Activated CD8-positive, alpha-beta T cell treated with anti-CD3 and anti-CD28 coated beads for 36 hours (primary cell): Measurements from ENCODE around the gene ZNF384. TPM values are rescaled to one million over a fixed set of nuclear protein-coding genes. Genes with fewer than 3 reads are reported as not detected.

Source experiments
- ATAC-seq: fragments of 200-7000 bp; cut with Tn5 transposase; one replicate; pipeline ENCODE4 v1.10.0; 2021; ENCODE audit warnings: mild to moderate bottlenecking, moderate library complexity
- CTCF ChIA-PET: fragments of 350-600 bp; sonication (Branson Sonifier 250); formaldehyde crosslinking; loops from one replicate; lab custom pipeline; 2021; ENCODE audit warnings: antibody characterized with exemption; lab: Charles Lee
- POLR2A ChIA-PET: fragments of 350-600 bp; sonication (Branson Sonifier 250); formaldehyde crosslinking; loops from one replicate; lab custom pipeline; 2021; ENCODE audit warnings: antibody characterized with exemption; lab: Charles Lee
- DNase-seq: peaks from one replicate; pipeline ENCODE4 v3.0.0-alpha.2; 2020
- H3K27ac Mint-ChIP-seq: one replicate; pipeline ENCODE4 v1.8.0; 2021; ENCODE audit warnings: mild to moderate bottlenecking, mixed read lengths
- H3K27me3 Mint-ChIP-seq: one replicate; pipeline ENCODE4 v1.8.0; 2021; ENCODE audit warnings: mixed read lengths
- H3K36me3 Mint-ChIP-seq: one replicate; pipeline ENCODE4 v1.8.0; 2021; ENCODE audit warnings: low read depth, mixed read lengths
- H3K4me1 Mint-ChIP-seq: one replicate; pipeline ENCODE4 v1.8.0; 2021; ENCODE audit warnings: low read depth, mixed read lengths
- H3K4me3 Mint-ChIP-seq: one replicate; pipeline ENCODE4 v1.8.0; 2021; ENCODE audit warnings: mild to moderate bottlenecking, moderate library complexity, mixed read lengths
- H3K9me3 Mint-ChIP-seq: one replicate; pipeline ENCODE4 v1.8.0; 2021; ENCODE audit warnings: mixed read lengths
- CTCF ChIP-seq: fragments of 200-600 bp; IDR thresholded peaks from one replicate; pipeline ENCODE4 v1.8.0; 2022; ENCODE audit warnings: antibody characterized with exemption, mild to moderate bottlenecking
- intact Hi-C: fragments of 100-400 bp; cut with micrococcal nuclease; formaldehyde crosslinking; loops from one replicate; pipeline ENCODE4 v1.10.0; 2022
- total RNA-seq, 2 experiments: library from RNA; stranded (reverse); gene quantifications; one replicate each; pipeline ENCODE4 v1.2.3, GENCODE V29; 2021

Gene ZNF384
- total RNA-seq, 2 experiments from 2014 or later = 55.2 to 56.7 TPM

GRCh38 chr12:6662906-6663742 is 26.1 kb downstream of the ZNF384 start, which contains the start of gene ING4:
ING4 (minus strand) TSS chr12:6663119; CDS start chr12:6663101, 18 bp downstream.
- ATAC-seq (peak; percentile 97), DNase-seq (peak; percentile 99)
- Mint-ChIP-seq H3K36me3 (peaks cover 15% of the 10 kb centered on the region), H3K27me3 (no peaks in the 10 kb centered on the region), H3K27ac (peak within 1 kb of the TSS; percentile 94), H3K9me3 (no peaks in the 10 kb centered on the region), H3K4me1 (peaks cover 23% of the 10 kb centered on the region), H3K4me3 (peak within 1 kb of the TSS; percentile 90)
- CTCF ChIA-PET = interaction anchor here (0.9 to 2.5 kb wide), 5 partner anchors 18 to 171 kb away, joined by 3 to 18 read pairs (median 4); partner anchors contain the start of gene ZNF384
- POLR2A ChIA-PET = interaction anchor here (1.3 to 3.4 kb wide), 3 partner anchors 26 to 57 kb away, joined by 4 to 17 read pairs (median 5); partner anchors contain the start of gene ZNF384
- intact Hi-C loops = loop anchor here (1.0 kb wide), 1 partner anchor 26 kb away; the partner anchor contains the start of gene ZNF384
- TF ChIP-seq CTCF = no peak

- ChIA-PET CTCF (interaction anchor here (1.5 kb wide), 1 partner anchor 43 kb away, joined by 5 read pairs; no protein-coding TSS in a partner anchor), POLR2A (interaction anchor here (0.7 to 3.4 kb wide), 3 partner anchors 20 to 27 kb away, joined by 3 to 17 read pairs (median 3); partner anchors contain the start of genes LPAR5 and ZNF384)
- DNase-seq (no peak), ATAC-seq (peak; percentile 62)
- no peaks in the 10 kb centered on the region for H3K9me3 Mint-ChIP-seq
- no peaks in the 10 kb centered on the region for H3K27me3 Mint-ChIP-seq
- peak overlapping the region; percentile 90 for H3K4me3 Mint-ChIP-seq
- no peak for TF ChIP-seq CTCF
- peaks cover 23% of the 10 kb centered on the region for H3K4me1 Mint-ChIP-seq
- intact Hi-C loops = no loop called here
- H3K27ac Mint-ChIP-seq = peak overlapping the region; percentile 94
- peaks cover 9% of the 10 kb centered on the region for H3K36me3 Mint-ChIP-seq
These were observed 26.6 kb downstream of the ZNF384 start for GRCh38 chr12:6662602-6662905.

GRCh38 chr12:6653987-6654386 is 35.2 kb downstream of the ZNF384 start:
- no peak overlapping the region for H3K27ac Mint-ChIP-seq
- DNase-seq (no peak), ATAC-seq (no peak)
- H3K36me3 Mint-ChIP-seq = peaks cover 13% of the 10 kb centered on the region
- CTCF ChIA-PET = no interaction called here
- no peaks in the 10 kb centered on the region for H3K9me3 Mint-ChIP-seq
- H3K27me3 Mint-ChIP-seq = no peaks in the 10 kb centered on the region
- peaks cover 4% of the 10 kb centered on the region for H3K4me1 Mint-ChIP-seq
- H3K4me3 Mint-ChIP-seq = no peak overlapping the region
- POLR2A ChIA-PET = interaction anchor here (0.6 to 1.5 kb wide), 2 partner anchors 16 to 27 kb away, joined by 3 to 4 read pairs; no protein-coding TSS in a partner anchor
- intact Hi-C loops = no loop called here
- no peak for TF ChIP-seq CTCF

- H3K27me3 Mint-ChIP-seq = no peaks in the 10 kb centered on the region
- intact Hi-C loops = no loop called here
- DNase-seq (no peak), ATAC-seq (no peak)
- H3K4me1 Mint-ChIP-seq = no peaks in the 10 kb centered on the region
- H3K27ac Mint-ChIP-seq = no peak overlapping the region
- H3K36me3 Mint-ChIP-seq = peaks cover 13% of the 10 kb centered on the region
- no peak for TF ChIP-seq CTCF
- ChIA-PET POLR2A (interaction anchor here (0.6 to 1.5 kb wide), 2 partner anchors 17 to 27 kb away, joined by 3 to 4 read pairs; no protein-coding TSS in a partner anchor), CTCF (interaction anchor here (1.7 kb wide), 1 partner anchor 20 kb away, joined by 3 read pairs; no protein-coding TSS in a partner anchor)
- no peaks in the 10 kb centered on the region for H3K9me3 Mint-ChIP-seq
- no peak overlapping the region for H3K4me3 Mint-ChIP-seq
These were observed 35.8 kb downstream of the ZNF384 start for GRCh38 chr12:6653342-6653741.
